Muscle layer of colon (tissue), 2 donors: ENCODE data around the gene ITGA11.

Source experiments
- H3K27ac ChIP-seq: one replicate; pipeline ENCODE4 v1.7.0; 2013; ENCODE audit warnings: low read depth, mild to moderate bottlenecking, low read length, moderate library complexity
- H3K27me3 ChIP-seq, 2 donors: one replicate each; pipeline ENCODE4 v1.7.0; 2013; ENCODE audit warnings: low read length in 2 of 2, mild to moderate bottlenecking in 2 of 2; ENCODE audit not compliant: insufficient read depth in 2 of 2, control insufficient read depth in 1 of 2
- H3K36me3 ChIP-seq: one replicate; pipeline ENCODE4 v1.7.0; 2013; ENCODE audit warnings: mild to moderate bottlenecking, low read length; ENCODE audit not compliant: insufficient read depth
- H3K4me1 ChIP-seq: one replicate; pipeline ENCODE4 v1.7.0; 2013; ENCODE audit warnings: mild to moderate bottlenecking, low read length; ENCODE audit not compliant: insufficient read depth
- H3K4me3 ChIP-seq, 2 donors: one replicate each; pipeline ENCODE4 v1.7.0; 2013; ENCODE audit warnings: low read length in 2 of 2, low read depth in 1 of 2, mild to moderate bottlenecking in 1 of 2, moderate library complexity in 1 of 2
- H3K9ac ChIP-seq: one replicate; pipeline ENCODE4 v1.7.0; 2013; ENCODE audit warnings: low read length
- H3K9me3 ChIP-seq: one replicate; pipeline ENCODE4 v1.7.0; 2013; ENCODE audit warnings: mild to moderate bottlenecking, low read length
- donor health status: abdominal sarcoma.
- donor health status: Adenocarcinoma of cecum.

Gene ITGA11

DNA sequence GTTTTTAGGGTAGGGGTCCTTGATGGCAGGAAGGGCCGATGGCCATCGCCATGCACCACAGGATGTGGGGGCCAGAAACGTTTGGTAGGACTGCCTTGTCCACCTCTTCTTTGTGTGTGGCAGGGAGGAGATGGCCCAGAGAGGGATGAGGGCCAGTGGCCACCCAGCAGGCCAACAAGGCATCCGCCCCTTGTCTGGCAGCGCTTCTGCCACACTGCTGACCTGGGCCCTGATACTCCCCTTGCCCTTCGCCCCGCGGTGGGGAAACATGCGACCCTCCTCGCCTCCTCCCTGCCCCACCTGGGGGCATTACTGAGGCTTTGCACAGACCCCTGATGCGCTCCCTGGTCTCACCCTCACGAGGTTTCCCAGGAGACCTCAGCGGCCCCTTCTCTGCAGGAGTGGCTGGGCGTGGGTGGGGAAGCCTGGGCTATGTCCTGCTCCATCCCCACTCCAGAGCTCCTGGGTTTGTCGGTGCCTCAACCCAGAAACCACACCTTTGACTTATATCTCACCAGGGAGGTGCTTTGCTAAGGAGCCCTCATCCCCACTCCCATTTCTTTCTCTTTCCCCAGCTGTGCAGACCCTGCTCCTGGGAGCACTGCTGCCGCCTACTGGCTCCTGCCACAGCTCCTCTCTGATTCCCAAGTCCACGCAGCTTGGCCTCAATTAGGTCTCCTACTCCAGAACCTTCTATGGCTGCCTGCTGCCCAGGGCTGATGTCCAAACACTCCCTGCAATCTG is 115.7 kb downstream of the ITGA11 start:
- no peaks in the 10 kb centered on the region for H3K4me1 ChIP-seq
- no peak overlapping the region for H3K4me3 ChIP-seq
- no peaks in the 10 kb centered on the region for H3K36me3 ChIP-seq
- no peak overlapping the region for H3K9ac ChIP-seq
- H3K9me3 ChIP-seq = no peaks in the 10 kb centered on the region
- no peak overlapping the region for H3K27ac ChIP-seq
- H3K27me3 ChIP-seq = peaks cover 0 to 3% of the 10 kb centered on the region in 2 donors

GRCh38 chr15:68315495-68316031 is 116.4 kb downstream of the ITGA11 start:
- peaks cover 0 to 3% of the 10 kb centered on the region in 2 donors for H3K27me3 ChIP-seq
- no peak overlapping the region for H3K27ac ChIP-seq
- no peaks in the 10 kb centered on the region for H3K4me1 ChIP-seq
- H3K4me3 ChIP-seq = no peak overlapping the region
- H3K36me3 ChIP-seq = no peaks in the 10 kb centered on the region
- no peak overlapping the region for H3K9ac ChIP-seq
- no peaks in the 10 kb centered on the region for H3K9me3 ChIP-seq

- Histone ChIP-seq H3K9me3 (no peaks in the 10 kb centered on the region), H3K27me3 (peaks cover 0 to 3% of the 10 kb centered on the region in 2 donors), H3K4me1 (no peaks in the 10 kb centered on the region), H3K4me3 (no peak overlapping the region), H3K27ac (no peak overlapping the region), H3K36me3 (no peaks in the 10 kb centered on the region), H3K9ac (no peak overlapping the region)
These were observed 116.9 kb downstream of the ITGA11 start for GRCh38 chr15:68315035-68315434.

DNA sequence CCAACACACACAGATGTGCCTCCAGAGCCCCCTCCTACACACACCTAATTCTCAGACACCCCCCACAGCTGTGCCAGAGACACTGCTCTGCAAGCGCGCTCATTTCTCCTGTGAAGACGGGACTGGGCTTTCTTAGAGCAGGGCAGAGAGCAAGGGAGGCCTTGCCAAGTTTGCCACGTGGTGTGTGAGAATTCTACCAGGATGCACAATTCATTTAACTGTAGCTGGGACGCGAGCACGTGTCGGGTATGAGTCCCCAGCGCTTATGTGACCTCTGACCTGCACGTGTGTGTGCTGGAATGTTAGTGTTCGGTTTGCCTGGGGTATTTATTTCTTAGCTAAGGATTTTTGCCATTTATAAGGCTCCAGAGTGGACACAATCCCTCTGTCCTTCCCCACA is 117.4 kb downstream of the ITGA11 start:
- Histone ChIP-seq H3K9ac (no peak overlapping the region), H3K27ac (no peak overlapping the region), H3K27me3 (peaks cover 0 to 3% of the 10 kb centered on the region in 2 donors), H3K4me1 (no peaks in the 10 kb centered on the region), H3K36me3 (no peaks in the 10 kb centered on the region), H3K4me3 (no peak overlapping the region), H3K9me3 (no peaks in the 10 kb centered on the region)

DNA sequence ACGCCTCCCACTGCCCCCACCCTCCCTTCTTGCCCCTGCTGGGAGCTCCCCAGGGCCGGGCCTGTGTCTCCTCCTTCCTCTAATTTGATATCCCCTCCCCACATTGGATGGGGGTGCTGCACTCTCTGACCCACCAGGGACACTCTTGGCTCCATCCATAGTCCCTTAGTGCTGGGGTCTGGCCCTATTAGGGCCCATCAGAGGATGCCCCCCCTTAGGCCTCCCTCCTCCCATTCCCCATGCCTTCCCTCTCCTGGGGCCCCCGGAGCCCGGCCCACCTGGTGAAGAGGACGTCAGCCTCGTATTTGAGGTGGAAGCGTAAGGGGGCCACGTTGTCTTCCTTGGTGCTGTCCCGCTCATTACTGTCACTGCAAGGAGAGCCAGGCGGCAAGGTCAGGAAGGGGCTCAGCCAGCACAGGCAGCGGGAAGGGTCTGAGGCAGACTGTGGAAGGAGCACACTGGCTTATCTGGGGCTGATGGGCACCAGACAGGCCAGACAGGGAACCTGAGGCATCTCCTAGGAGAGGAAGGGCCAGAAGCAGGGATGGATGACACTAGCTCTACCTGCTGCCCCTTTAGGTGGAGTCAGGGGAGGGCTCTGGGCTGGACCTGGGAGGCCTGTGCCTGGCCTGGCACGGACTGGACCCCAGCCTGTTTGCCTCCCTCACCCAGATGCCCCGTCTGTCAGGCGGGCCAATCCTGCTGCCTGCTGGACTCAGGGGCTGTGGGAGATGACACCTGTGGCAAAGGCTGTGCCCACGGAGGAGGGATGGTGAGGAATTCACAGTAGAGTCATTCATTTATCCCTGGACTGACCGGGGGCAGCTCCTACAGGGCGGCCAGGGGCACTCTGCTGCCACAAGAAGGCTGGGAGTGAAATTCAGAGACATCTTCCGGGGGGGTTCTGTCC is 118.2 kb downstream of the ITGA11 start:
- H3K27ac ChIP-seq = no peak overlapping the region
- H3K4me1 ChIP-seq = no peaks in the 10 kb centered on the region
- H3K27me3 ChIP-seq = peaks cover 0 to 3% of the 10 kb centered on the region in 2 donors
- H3K9me3 ChIP-seq = no peaks in the 10 kb centered on the region
- no peaks in the 10 kb centered on the region for H3K36me3 ChIP-seq
- H3K9ac ChIP-seq = no peak overlapping the region
- no peak overlapping the region for H3K4me3 ChIP-seq

GRCh38 chr15:68312701-68313204 is 119.2 kb downstream of the ITGA11 start:
- Histone ChIP-seq H3K9ac (no peak overlapping the region), H3K36me3 (no peaks in the 10 kb centered on the region), H3K27me3 (peaks cover 0 to 3% of the 10 kb centered on the region in 2 donors), H3K4me1 (no peaks in the 10 kb centered on the region), H3K9me3 (no peaks in the 10 kb centered on the region), H3K27ac (no peak overlapping the region), H3K4me3 (no peak overlapping the region)

- Histone ChIP-seq H3K4me1 (no peaks in the 10 kb centered on the region), H3K36me3 (no peaks in the 10 kb centered on the region), H3K9me3 (no peaks in the 10 kb centered on the region), H3K27me3 (peaks cover 0 to 3% of the 10 kb centered on the region in 2 donors), H3K4me3 (no peak overlapping the region), H3K9ac (no peak overlapping the region), H3K27ac (no peak overlapping the region)
These were observed 120.0 kb downstream of the ITGA11 start for GRCh38 chr15:68311859-68312557.

GRCh38 chr15:68311464-68311835 is 120.5 kb downstream of the ITGA11 start:
- no peaks in the 10 kb centered on the region for H3K4me1 ChIP-seq
- no peak overlapping the region for H3K27ac ChIP-seq
- no peaks in the 10 kb centered on the region for H3K9me3 ChIP-seq
- no peak overlapping the region for H3K9ac ChIP-seq
- H3K36me3 ChIP-seq = no peaks in the 10 kb centered on the region
- peaks cover 0 to 3% of the 10 kb centered on the region in 2 donors for H3K27me3 ChIP-seq
- no peak overlapping the region for H3K4me3 ChIP-seq

DNA sequence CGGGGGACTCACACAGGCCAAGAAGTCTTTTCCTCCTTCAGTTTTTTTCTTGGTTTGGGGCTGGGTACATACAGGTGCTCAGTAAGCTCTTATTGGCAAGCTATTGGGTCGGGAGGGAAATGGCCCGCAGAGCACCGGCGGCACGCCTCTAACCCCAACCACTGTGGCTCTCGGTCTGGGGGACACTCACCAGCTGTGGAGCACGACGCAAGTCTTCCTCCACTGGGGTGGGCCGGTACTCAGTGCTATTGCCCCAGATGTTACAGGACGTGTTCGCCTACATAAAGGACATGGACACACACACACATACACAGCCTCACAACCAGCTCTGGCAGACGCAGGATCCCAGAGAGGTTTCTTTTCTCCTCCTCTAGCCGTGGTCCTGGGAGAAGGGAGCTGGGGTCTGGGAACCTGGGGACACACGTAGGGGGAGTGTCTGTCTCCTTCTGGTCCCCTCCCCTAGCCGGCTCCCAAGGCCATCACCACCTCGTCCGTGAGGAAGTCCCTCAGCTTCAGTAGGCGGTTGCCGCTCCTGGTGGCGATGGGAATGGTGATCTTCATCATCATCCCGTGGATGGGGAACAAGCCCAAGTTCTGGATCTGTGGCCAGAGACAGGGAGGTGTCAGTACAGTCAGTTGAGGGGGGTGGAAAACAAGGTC is 121.0 kb downstream of the ITGA11 start:
- Histone ChIP-seq H3K4me1 (no peaks in the 10 kb centered on the region), H3K9me3 (no peaks in the 10 kb centered on the region), H3K27me3 (peaks cover 0 to 3% of the 10 kb centered on the region in 2 donors), H3K27ac (no peak overlapping the region), H3K4me3 (no peak overlapping the region), H3K36me3 (no peaks in the 10 kb centered on the region), H3K9ac (no peak overlapping the region)

- H3K36me3 ChIP-seq = no peaks in the 10 kb centered on the region
- no peaks in the 10 kb centered on the region for H3K9me3 ChIP-seq
- no peak overlapping the region for H3K27ac ChIP-seq
- peaks cover 0 to 3% of the 10 kb centered on the region in 2 donors for H3K27me3 ChIP-seq
- no peak overlapping the region for H3K4me3 ChIP-seq
- H3K9ac ChIP-seq = no peak overlapping the region
- H3K4me1 ChIP-seq = no peaks in the 10 kb centered on the region
These were observed 121.7 kb downstream of the ITGA11 start for GRCh38 chr15:68310178-68310803.
